ENCODE measurements around the gene DCHS2. TPM values are rescaled to one million over a fixed set of nuclear protein-coding genes. Genes with fewer than 3 reads are reported as not detected.

The DCHS2 gene
- total RNA-seq, 1 experiment from 2014 or later: 0.02 TPM

- no TSS peak for BruUV-seq (replicated peaks)
- CTCF ChIA-PET: no interaction called here
- DNase-seq: no peak
- H3F3A ChIP-seq (ENCODE audit: insufficient read depth, low read depth): no peaks in the 10 kb centered on the region
- H3K4me2 ChIP-seq: no peak overlapping the region
- H3K27me3 ChIP-seq (ENCODE audit: insufficient read depth, low read depth): no peaks in the 10 kb centered on the region
- no peaks in the 10 kb centered on the region for H3K4me1 ChIP-seq (replicated peaks; ENCODE audit: insufficient read depth)
- POLR2A ChIA-PET (ENCODE audit: unreplicated experiment): no interaction called here
- TF ChIP-seq EZH2 (IDR thresholded peaks at IDR 0.05; ENCODE audit: low read depth) (no peak), CTCF (conservative IDR thresholded peaks at IDR 0.05) (no peak)
- H3K27ac ChIP-seq: no peak overlapping the region
- no peak overlapping the region for H2AFZ ChIP-seq
- no peaks in the 10 kb centered on the region for H3K79me2 ChIP-seq (ENCODE audit: low read depth)
- H3K9me3 ChIP-seq (ENCODE audit: insufficient read depth, low read depth): no peaks in the 10 kb centered on the region
- no peaks in the 10 kb centered on the region for H3K9me2 ChIP-seq (ENCODE audit: insufficient read depth)
- no peak overlapping the region for H3K4me3 ChIP-seq
- intact Hi-C loops (cut with micrococcal nuclease; ENCODE audit: unreplicated experiment): no loop called here
- H4K20me1 ChIP-seq (ENCODE audit: insufficient read depth): no peaks in the 10 kb centered on the region
- no peaks in the 10 kb centered on the region for H3K36me3 ChIP-seq (ENCODE audit: low read depth)
Measured at GRCh38 chr4:154427149-154427548, 64.5 kb downstream of the DCHS2 start.

- Histone ChIP-seq H3K9me2 (ENCODE audit: insufficient read depth) (no peaks in the 10 kb centered on the region), H3K27me3 (ENCODE audit: insufficient read depth, low read depth) (no peaks in the 10 kb centered on the region), H3K36me3 (ENCODE audit: low read depth) (no peaks in the 10 kb centered on the region), H2AFZ (no peak overlapping the region), H3K27ac (no peak overlapping the region), H3K4me2 (no peak overlapping the region), H3K4me1 (replicated peaks; ENCODE audit: insufficient read depth) (no peaks in the 10 kb centered on the region), H3F3A (ENCODE audit: insufficient read depth, low read depth) (no peaks in the 10 kb centered on the region), H4K20me1 (ENCODE audit: insufficient read depth) (no peaks in the 10 kb centered on the region), H3K9me3 (ENCODE audit: insufficient read depth, low read depth) (no peaks in the 10 kb centered on the region), H3K4me3 (no peak overlapping the region), H3K79me2 (ENCODE audit: low read depth) (no peaks in the 10 kb centered on the region)
- no peak for DNase-seq
- no TSS peak for BruUV-seq (replicated peaks)
- intact Hi-C loops (cut with micrococcal nuclease; ENCODE audit: unreplicated experiment): no loop called here
- CTCF ChIA-PET: no interaction called here
- no peak for TF ChIP-seq EZH2 (IDR thresholded peaks at IDR 0.05; ENCODE audit: low read depth)
- TF ChIP-seq CTCF (conservative IDR thresholded peaks at IDR 0.05): no peak
- POLR2A ChIA-PET (ENCODE audit: unreplicated experiment): no interaction called here
Measured at GRCh38 chr4:154425514-154425913, 66.1 kb downstream of the DCHS2 start.

GRCh38 chr4:154424810-154425484, 66.7 kb downstream of the DCHS2 start:
- ChIA-PET CTCF (no interaction called here), POLR2A (ENCODE audit: unreplicated experiment) (no interaction called here)
- H2AFZ ChIP-seq: no peak overlapping the region
- no TSS peak for BruUV-seq (replicated peaks)
- no peak for TF ChIP-seq CTCF (conservative IDR thresholded peaks at IDR 0.05)
- TF ChIP-seq EZH2 (IDR thresholded peaks at IDR 0.05; ENCODE audit: low read depth): no peak
- DNase-seq: no peak
- no peaks in the 10 kb centered on the region for H3K79me2 ChIP-seq (ENCODE audit: low read depth)
- no peaks in the 10 kb centered on the region for H4K20me1 ChIP-seq (ENCODE audit: insufficient read depth)
- H3K9me3 ChIP-seq (ENCODE audit: insufficient read depth, low read depth): no peaks in the 10 kb centered on the region
- intact Hi-C loops (cut with micrococcal nuclease; ENCODE audit: unreplicated experiment): no loop called here
- no peak overlapping the region for H3K4me2 ChIP-seq
- no peaks in the 10 kb centered on the region for H3K36me3 ChIP-seq (ENCODE audit: low read depth)
- H3K4me1 ChIP-seq (replicated peaks; ENCODE audit: insufficient read depth): no peaks in the 10 kb centered on the region
- H3K27ac ChIP-seq: no peak overlapping the region
- no peaks in the 10 kb centered on the region for H3K9me2 ChIP-seq (ENCODE audit: insufficient read depth)
- H3K27me3 ChIP-seq (ENCODE audit: insufficient read depth, low read depth): no peaks in the 10 kb centered on the region
- H3F3A ChIP-seq (ENCODE audit: insufficient read depth, low read depth): no peaks in the 10 kb centered on the region
- H3K4me3 ChIP-seq: no peak overlapping the region
